Kidney tubule cell (primary cell): ENCODE data around the gene MEF2D.

ENCODE experiments used
- DNase-seq: peaks from one replicate; pipeline ENCODE4 v3.0.0-alpha.2; 2018; ENCODE audit warnings: low spot score

MEF2D gene

DNA sequence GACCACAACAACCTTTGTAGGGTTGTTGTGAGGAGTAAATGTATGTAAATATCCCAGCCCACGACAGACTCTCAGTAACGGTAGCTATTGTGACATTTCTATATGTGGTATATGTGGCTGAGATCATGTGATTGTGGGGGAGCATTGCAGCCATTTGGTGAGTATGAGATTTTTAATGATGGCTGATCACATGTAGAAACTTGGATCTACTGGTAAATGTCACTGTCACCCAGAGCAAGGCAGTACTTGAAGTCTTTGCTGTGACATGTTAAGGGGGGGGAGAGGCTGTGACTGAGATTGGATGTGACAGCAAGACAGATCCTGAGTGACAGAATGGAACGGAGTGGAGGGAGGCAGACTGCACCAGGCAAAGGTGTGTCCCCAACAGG, 23.9 kb upstream of the MEF2D start:
- DNase-seq: no peak

DNA sequence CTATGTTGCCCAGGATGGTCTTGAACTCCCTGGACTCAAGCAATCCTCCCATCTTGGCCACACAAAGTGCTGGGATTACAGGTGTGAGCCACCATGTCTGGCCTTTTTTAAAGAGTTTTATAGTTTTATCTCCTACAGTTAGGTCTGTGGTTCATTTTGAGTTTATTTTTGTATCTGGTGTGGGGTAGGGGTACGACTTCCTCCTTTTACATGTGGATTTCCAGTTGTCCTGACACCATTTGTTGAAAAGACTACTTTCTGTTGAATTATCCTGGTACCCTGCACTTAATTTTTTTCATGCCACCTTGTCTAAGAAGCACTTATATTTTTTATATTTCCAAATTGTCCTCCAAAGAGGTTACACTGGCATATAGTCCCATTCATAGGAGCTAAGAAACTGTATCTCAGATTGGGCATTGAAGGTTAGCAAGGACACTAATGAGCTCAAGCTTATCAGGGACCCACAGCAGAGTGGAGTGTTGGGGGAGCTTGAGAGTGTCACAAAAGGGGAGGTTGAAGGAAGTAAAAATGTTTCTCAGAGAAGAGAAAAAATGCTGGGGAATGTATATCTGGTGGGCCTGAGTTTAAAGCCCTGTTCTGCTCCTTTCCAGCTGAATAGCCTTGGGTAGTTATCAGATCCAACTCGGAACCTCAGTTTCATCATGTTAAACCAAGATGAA, 23.4 kb upstream of the MEF2D start:
- DNase-seq: no peak

- DNase-seq: no peak
Measured at GRCh38 chr1:156522443-156522970, 21.9 kb upstream of the MEF2D start.

GRCh38 chr1:156517748-156518147, 17.2 kb upstream of the MEF2D start:
- no peak for DNase-seq

GRCh38 chr1:156516821-156517220, 16.2 kb upstream of the MEF2D start:
- DNase-seq: no peak

- DNase-seq: no peak
Measured at GRCh38 chr1:156515956-156516355, 15.4 kb upstream of the MEF2D start.

DNA sequence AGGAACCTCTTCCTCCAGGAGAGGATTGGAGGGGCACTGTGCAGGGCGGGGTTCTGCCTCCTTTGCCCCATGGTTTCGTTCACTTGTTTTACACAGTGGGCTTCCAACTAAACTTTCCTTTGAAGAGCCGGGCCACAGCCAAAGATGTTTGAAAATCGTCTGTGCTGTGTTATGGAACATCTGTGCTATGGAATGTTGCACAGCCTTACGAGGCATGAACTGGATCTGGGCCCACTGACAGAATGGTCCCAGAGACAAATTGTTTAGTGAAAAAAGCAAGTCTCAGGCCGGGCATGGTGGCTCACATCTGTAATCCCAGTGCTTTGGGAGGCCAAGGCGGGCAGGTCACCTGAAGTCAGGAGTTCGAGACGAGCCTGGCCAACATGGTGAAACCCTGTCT, 12.6 kb upstream of the MEF2D start:
- DNase-seq: no peak

DNA sequence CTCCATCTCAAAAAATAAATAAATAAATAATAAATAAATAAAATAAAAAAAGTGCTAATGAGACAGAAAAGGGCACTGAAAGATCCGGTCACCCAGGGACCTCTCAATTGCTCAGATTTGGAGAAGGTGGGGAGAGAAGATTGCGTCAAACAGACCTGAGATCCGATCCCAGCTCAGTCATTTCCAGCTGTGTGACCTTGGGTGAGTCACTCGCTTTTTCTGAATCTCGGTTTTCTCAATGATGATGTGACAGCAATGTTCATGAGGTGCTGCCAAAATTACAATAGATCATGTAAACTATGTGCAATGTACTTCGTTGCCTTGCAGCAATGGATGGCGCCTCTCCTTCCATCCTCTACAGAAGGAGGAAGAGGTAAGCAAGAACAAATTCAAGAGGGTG, 11.1 kb upstream of the MEF2D start:
- DNase-seq: no peak

DNA sequence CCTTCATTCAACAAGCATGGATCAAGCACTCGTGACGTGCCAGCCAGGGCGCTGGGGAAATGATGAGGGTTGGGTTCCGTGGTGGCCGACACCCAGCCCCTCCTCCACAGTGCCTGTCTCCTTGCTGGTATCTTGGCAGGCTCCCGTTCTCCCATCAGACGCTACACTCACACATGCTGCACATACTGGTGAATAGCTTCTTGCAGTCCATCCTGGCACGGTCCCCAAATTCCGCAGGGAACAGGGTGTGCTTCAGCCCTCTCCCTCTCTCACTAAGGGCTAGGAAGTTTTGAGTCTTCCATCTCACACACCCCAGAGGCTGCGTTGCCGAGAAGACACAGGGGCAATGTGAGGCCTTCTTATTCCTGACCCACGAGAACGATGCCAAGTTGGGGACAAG, 10.1 kb upstream of the MEF2D start:
- no peak for DNase-seq

GRCh38 chr1:156509424-156510034, 9.0 kb upstream of the MEF2D start:
- DNase-seq: no peak

- DNase-seq: no peak
Measured at GRCh38 chr1:156508955-156509234, 8.3 kb upstream of the MEF2D start.

DNA sequence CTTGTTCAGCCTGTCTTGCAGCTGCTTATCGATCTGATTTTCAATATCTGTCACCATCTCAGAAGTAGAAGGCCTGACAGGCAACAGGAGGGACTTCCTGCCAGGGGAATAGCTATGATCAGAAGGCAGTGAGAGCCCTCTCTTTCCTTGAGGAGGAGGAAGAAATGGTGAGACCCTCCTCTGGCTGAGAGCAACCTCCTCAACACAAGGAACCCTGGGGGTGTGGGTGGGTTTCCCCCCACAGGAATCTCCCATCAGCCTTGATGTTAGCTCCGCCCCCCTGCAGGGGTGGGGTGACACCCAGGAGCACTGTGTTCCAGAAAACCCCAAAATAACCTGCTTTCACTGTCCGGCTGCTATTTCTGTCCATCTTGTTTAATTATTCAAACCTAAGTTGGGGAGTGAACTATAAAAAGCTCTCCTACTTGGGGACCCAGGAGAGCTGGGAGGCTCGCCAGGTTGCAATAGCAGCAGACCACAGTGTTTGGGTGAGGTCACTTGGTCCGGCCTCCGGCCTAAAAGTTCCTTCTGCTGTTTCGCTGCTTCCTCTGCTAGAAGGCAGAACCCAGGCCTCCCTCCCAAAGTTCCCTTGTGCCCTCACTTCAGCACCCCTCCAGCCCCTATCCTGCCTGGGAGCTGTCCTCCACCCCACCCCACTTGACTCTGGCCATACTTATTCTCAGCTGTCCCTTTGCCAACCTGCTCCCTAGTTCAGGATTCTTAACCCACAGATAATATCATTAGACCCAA, 7.8 kb upstream of the MEF2D start:
- no peak for DNase-seq

- no peak for DNase-seq
Measured at GRCh38 chr1:156506450-156506849, 5.9 kb upstream of the MEF2D start.

- no peak for DNase-seq
Measured at GRCh38 chr1:156505679-156506298, 5.2 kb upstream of the MEF2D start.

DNA sequence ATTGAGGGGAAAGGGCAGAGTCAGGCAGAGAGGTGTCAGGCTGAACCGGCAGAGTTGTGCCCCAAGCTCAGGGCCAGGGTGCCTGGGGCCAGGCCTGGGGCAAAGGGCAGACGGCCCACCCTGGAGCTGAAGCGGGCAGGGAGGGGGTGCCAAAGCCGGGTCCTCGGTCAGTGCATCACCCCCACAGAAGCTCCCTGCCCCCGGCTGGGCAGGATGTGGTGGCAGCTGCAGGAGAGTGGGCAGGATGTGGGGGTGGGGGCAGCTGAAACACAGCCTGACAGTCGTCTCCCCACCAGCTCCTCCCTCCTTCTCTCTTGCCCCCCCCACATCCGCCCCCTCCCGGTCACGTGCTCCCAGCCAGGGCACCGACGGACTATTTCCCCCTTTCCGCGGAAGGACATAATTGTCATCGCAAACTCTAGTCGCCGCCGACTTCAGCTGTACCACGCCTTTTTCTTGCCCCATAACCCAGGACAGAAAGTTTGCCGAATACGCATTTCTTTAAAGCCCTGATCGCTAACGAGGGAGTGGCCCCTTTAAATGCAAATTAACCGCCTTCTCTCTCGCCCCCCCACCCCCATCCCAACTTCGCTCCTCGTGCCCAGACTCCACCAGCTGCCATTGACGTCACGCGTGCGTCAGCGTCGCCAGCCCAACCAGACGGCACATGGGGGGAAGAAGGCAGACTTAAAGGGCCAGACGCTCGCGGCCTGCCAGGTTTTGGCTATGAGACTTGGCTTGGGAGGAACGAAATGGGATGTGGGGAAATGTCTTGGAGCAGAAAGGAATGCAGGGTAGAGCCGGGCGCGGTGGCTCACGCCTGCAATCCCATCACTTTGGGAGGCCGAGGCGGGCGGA, 4.5 kb upstream of the MEF2D start:
- peak; percentile 98 for DNase-seq

DNA sequence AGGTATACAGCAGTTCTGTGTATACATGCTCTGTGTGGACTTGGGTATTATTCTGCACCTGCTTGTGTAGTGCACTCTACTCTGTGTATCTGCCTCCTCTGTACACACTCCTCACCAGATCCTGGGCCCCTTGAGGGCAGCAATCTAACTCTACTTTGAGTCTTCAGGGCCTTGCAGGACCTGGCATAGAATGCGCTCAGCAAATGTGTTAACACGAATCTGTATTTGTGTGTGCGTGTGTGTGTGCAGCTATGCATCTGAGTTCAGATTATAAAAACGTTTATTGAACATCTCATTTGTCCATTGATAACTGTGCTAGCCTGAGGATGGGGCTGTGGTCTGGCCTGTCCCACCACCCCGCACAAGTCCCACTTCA, 3.9 kb upstream of the MEF2D start:
- peak; percentile 39 for DNase-seq

- peak; percentile 56 for DNase-seq
Measured at GRCh38 chr1:156503698-156504437, 3.3 kb upstream of the MEF2D start.

DNA sequence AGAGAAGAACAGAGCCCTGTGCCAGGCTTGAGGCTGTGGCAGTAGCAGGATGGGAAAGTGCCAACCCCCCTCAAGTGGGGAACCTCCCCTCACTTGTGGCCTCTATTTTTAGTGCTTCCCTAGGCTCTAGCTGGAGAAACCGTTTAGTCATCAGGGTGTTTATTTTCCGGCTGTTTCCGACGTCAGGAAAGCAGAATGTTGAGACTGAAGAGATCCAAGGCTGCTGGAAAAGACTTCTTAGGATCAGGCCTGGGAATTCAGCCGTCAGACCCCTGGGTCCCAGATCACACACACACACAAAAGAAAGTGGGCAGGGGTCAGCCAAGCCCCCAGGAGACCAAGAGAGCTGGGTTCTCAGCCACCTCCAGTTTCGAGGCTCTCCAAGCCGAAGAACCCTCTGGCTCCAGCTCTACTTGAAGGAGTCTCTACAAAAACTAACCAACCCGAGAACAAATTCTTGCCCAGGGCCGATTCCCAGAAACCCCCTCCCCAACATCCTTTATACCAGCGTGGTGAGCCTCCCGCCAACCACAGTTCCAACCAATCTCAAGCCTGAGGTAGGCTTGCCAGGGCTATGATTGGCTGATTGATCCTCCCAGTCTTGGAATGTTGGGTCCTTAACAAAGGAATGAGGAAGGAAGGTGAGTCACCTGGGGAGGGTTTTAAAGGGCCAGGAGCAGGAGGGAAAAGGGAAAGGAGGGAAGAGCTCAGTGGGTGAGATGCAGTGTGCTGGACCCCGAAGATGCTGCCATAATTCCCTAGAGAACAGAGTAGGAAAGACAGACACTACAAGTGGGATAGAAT, 2.5 kb upstream of the MEF2D start:
- peak; percentile 96 for DNase-seq

DNA sequence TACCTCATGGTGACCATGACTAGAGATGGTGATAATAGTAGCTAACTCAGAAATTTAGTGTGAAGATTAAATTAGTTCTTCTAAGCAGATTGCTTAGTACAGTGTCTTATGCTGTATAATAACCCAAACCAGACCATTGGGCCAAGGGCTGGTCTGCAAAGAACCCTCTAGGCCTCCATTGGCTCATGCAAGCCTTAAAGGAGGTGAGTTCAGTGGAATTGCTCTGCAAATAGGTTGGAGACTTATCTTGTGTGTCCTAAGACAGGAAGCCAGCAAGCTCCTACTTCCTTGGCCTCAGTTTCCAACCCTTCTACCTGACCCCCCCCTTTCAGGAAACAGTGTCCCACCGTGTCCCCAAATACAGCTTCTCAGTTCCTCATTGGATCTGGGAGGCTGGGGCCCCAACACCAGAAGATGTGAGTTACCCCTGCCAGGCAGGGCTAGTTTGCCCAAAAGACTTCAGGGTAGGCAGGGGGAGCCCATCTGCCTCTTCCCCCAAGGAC, 1.9 kb upstream of the MEF2D start:
- DNase-seq: peak; percentile 12

- DNase-seq: peak; percentile 95
Measured at GRCh38 chr1:156500793-156501506, 375 bp upstream of the MEF2D start.
